HEK293 (cell line): ENCODE results near the gene RABAC1.

Source experiments
- CTCF ChIA-PET: fragments of 350-600 bp; formaldehyde crosslinking; extraction: SDS; loops from one replicate; lab custom pipeline; 2021; ENCODE audit warnings: antibody characterized with exemption; lab: Yijun Ruan, JAX
- POLR2A ChIA-PET: fragments of 300-600 bp; formaldehyde crosslinking; extraction: SDS; loops from one replicate; lab custom pipeline; 2020; ENCODE audit warnings: antibody characterized with exemption, inconsistent platforms; lab: Yijun Ruan, JAX
- H3K27ac ChIP-seq: fragments of 200-500 bp; sonication (Bioruptor generic); 2 replicates; pipeline ENCODE4 v1.5.1; 2014; ENCODE audit warnings: low read depth, low read length, control low read depth, inconsistent platforms; ENCODE audit errors: extremely low read depth
- H3K36me3 ChIP-seq, 2 experiments: fragments of 200-500 bp in 1 of 2; sonication (Bioruptor generic) in 1 of 2; 1 replicate in 1 of 2; 2 replicates in 1 of 2; pipeline ENCODE4 v1.5.1; 2014 to 2017; ENCODE audit warnings: inconsistent platforms in 2 of 2, low read length in 2 of 2; ENCODE audit not compliant: control insufficient read depth in 2 of 2, insufficient read depth in 1 of 2
- H3K4me1 ChIP-seq: fragments of 200-500 bp; sonication (Bioruptor generic); 2 replicates; pipeline ENCODE4 v1.5.1; 2014; ENCODE audit warnings: mild to moderate bottlenecking, low read length, inconsistent platforms; ENCODE audit not compliant: control insufficient read depth, insufficient read depth
- H3K4me3 ChIP-seq: 2 replicates; pipeline ENCODE4 v1.5.1; 2011; ENCODE audit warnings: low read depth, mild to moderate bottlenecking, control low read depth, low read length, moderate library complexity
- H3K9me3 ChIP-seq: fragments of 200-500 bp; sonication (Bioruptor generic); 2 replicates; pipeline ENCODE4 v1.5.1; 2014; ENCODE audit warnings: low read depth, low read length, inconsistent platforms; ENCODE audit not compliant: control insufficient read depth, insufficient read depth
- BCL11B ChIP-seq: fragments of 450-650 bp; formaldehyde crosslinking; IDR thresholded peaks from 2 replicates; pipeline ENCODE4 v1.5.1; 2016; ENCODE audit warnings: low read depth, missing biosample characterization, missing genetic modification characterization
- EGR2 ChIP-seq: fragments of 450-650 bp; formaldehyde crosslinking; IDR thresholded peaks from 2 replicates; pipeline ENCODE4 v1.5.1; 2016; ENCODE audit warnings: low read depth, missing biosample characterization, missing genetic modification characterization
- GLIS2 ChIP-seq: fragments of 450-650 bp; formaldehyde crosslinking; IDR thresholded peaks from 2 replicates; pipeline ENCODE4 v1.5.1; 2016; ENCODE audit warnings: missing biosample characterization, missing genetic modification characterization
- KLF8 ChIP-seq: fragments of 450-650 bp; formaldehyde crosslinking; IDR thresholded peaks from 2 replicates; pipeline ENCODE4 v1.5.1; 2016; ENCODE audit warnings: missing biosample characterization, missing genetic modification characterization
- SETDB1 ChIP-seq: IDR thresholded peaks from one replicate; pipeline ENCODE4 v1.6.1; 2017; ENCODE audit warnings: mild to moderate bottlenecking, low read length, moderate library complexity, mixed read lengths; ENCODE audit not compliant: insufficient read length
- ZBTB17 ChIP-seq: fragments of 450-650 bp; formaldehyde crosslinking; IDR thresholded peaks from 2 replicates; pipeline ENCODE4 v1.5.1; 2016; ENCODE audit warnings: missing biosample characterization, missing genetic modification characterization
- ZBTB20 ChIP-seq: fragments of 450-650 bp; formaldehyde crosslinking; IDR thresholded peaks from 2 replicates; pipeline ENCODE4 v1.5.1; 2016; ENCODE audit warnings: missing biosample characterization, missing genetic modification characterization
- ZBTB48 ChIP-seq: fragments of 450-650 bp; formaldehyde crosslinking; IDR thresholded peaks from 2 replicates; pipeline ENCODE4 v1.5.1; 2016; ENCODE audit warnings: missing biosample characterization, missing genetic modification characterization
- ZBTB8A ChIP-seq: fragments of 450-650 bp; formaldehyde crosslinking; IDR thresholded peaks from 2 replicates; pipeline ENCODE4 v1.5.1; 2016; ENCODE audit warnings: missing biosample characterization, missing genetic modification characterization
- ZEB2 ChIP-seq: fragments of 450-650 bp; formaldehyde crosslinking; IDR thresholded peaks from 2 replicates; pipeline ENCODE4 v1.5.1; 2016; ENCODE audit warnings: missing biosample characterization, missing genetic modification characterization
- ZFP3 ChIP-seq: fragments of 450-650 bp; formaldehyde crosslinking; IDR thresholded peaks from 2 replicates; pipeline ENCODE4 v1.5.1; 2016; ENCODE audit warnings: low read depth, missing biosample characterization, missing genetic modification characterization
- ZNF16 ChIP-seq: fragments of 450-650 bp; formaldehyde crosslinking; IDR thresholded peaks from 2 replicates; pipeline ENCODE4 v1.5.1; 2016; ENCODE audit warnings: low read depth, missing biosample characterization, missing genetic modification characterization
- ZNF2 ChIP-seq: fragments of 450-650 bp; formaldehyde crosslinking; IDR thresholded peaks from 2 replicates; pipeline ENCODE4 v1.5.1; 2016; ENCODE audit warnings: missing biosample characterization, missing genetic modification characterization
- ZNF202 ChIP-seq: fragments of 450-650 bp; formaldehyde crosslinking; IDR thresholded peaks from 2 replicates; pipeline ENCODE4 v1.5.1; 2016; ENCODE audit warnings: missing biosample characterization, missing genetic modification characterization, borderline replicate concordance
- ZNF274 ChIP-seq, 2 experiments: fragments of 200-500 bp in 1 of 2; fragments of 450-650 bp in 1 of 2; sonication (Bioruptor generic) in 1 of 2; formaldehyde crosslinking in 1 of 2; IDR thresholded peaks; 2 replicates each; pipeline versions ENCODE4 v1.5.1 to v1.6.1; 2014 to 2016; ENCODE audit warnings: borderline replicate concordance in 1 of 2, inconsistent platforms in 1 of 2, low read length in 1 of 2, missing biosample characterization in 1 of 2, missing genetic modification characterization in 1 of 2
- ZNF366 ChIP-seq: fragments of 450-650 bp; formaldehyde crosslinking; conservative IDR thresholded peaks from 2 replicates; pipeline ENCODE4 v1.5.1; 2016; ENCODE audit warnings: missing biosample characterization, missing genetic modification characterization
- ZNF596 ChIP-seq: fragments of 450-650 bp; IDR thresholded peaks from 2 replicates; pipeline ENCODE4 v1.5.0; 2018; ENCODE audit warnings: missing biosample characterization, mild to moderate bottlenecking, missing genetic modification characterization, moderate library complexity
- ZNF626 ChIP-seq: fragments of 450-650 bp; sonication (Bioruptor Pico); formaldehyde crosslinking; IDR thresholded peaks from 2 replicates; pipeline ENCODE4 v1.5.1; 2018; ENCODE audit warnings: missing biosample characterization, missing genetic modification characterization, inconsistent platforms
- ZNF791 ChIP-seq: fragments of 450-650 bp; formaldehyde crosslinking; IDR thresholded peaks from 2 replicates; pipeline ENCODE4 v1.5.1; 2016; ENCODE audit warnings: missing biosample characterization, missing genetic modification characterization
- TF ChIP-seq, protein P1 (sequence below): fragments of 450-650 bp; formaldehyde crosslinking; IDR thresholded peaks from 2 replicates; pipeline ENCODE4 v1.5.1; 2016; ENCODE audit warnings: missing biosample characterization, missing genetic modification characterization

RABAC1 gene

DNA sequence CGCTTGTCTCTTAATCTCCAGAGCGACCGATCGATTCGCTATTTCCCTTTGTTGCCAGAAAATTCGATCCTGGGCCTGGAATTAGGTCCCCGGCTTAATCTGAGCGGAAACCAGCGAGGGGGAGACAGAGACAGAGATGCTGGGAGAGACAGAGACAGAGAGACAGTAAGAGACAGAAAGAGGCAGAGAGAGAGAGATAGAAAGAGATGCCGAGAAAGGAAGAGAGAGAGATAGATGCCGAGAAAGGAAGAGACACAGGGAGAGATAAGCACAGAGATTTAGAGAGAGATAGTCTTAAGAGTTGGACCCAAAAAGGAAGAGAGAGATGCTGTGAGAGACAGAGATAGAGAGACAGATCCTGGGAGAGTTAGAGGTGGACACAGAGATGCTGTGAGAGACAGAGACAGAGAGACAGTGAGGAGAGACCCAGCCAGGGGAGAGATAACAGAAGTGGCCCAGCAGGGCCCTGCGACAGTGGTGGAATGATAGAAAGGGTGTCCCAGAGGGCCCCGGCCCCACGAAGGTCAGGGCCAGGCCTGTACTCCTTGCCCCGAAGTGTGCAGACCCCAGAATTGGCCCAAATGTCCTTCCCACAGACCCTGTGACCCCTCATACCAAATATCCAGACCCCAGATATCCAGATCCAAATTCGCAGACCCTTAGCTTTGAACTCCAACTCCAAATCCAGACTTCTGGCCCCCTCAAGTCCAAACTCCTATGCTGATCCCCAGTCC lies 32.2 kb downstream of the RABAC1 start:
- CTCF ChIA-PET, result interaction anchor here (1.5 kb wide), 1 partner anchor 24 kb away, joined by 4 read pairs; no protein-coding TSS in a partner anchor
- Histone ChIP-seq H3K36me3 (no peaks in the 10 kb centered on the region), H3K4me1 (peaks cover 4% of the 10 kb centered on the region), H3K4me3 (no peak overlapping the region), H3K27ac (no peak overlapping the region), H3K9me3 (no peaks in the 10 kb centered on the region)
- POLR2A ChIA-PET, result interaction anchor here (0.5 kb wide), 1 partner anchor 61 kb away, joined by 3 read pairs; no protein-coding TSS in a partner anchor
- TF ChIP-seq KLF8 (tag by site-specific recombination) (0 out of 2 replicates have a peak, but pooled peaks have one; percentile 20), BCL11B (tag by site-specific recombination) (peak; percentile 13; the same call in 1 of the 2 replicates), ZNF366 (peak; percentile 79), ZNF596 (tag by site-specific recombination) (peak; percentile 81), ZBTB20 (tag by site-specific recombination) (peak; percentile 35; the same call in 1 of the 2 replicates), ZEB2 (no peak; the same call in 1 of the 2 replicates), ZNF626 (tag by site-specific recombination) (no peak), ZBTB17 (tag by site-specific recombination) (peak; percentile 56), GLIS2 (no peak)

DNA sequence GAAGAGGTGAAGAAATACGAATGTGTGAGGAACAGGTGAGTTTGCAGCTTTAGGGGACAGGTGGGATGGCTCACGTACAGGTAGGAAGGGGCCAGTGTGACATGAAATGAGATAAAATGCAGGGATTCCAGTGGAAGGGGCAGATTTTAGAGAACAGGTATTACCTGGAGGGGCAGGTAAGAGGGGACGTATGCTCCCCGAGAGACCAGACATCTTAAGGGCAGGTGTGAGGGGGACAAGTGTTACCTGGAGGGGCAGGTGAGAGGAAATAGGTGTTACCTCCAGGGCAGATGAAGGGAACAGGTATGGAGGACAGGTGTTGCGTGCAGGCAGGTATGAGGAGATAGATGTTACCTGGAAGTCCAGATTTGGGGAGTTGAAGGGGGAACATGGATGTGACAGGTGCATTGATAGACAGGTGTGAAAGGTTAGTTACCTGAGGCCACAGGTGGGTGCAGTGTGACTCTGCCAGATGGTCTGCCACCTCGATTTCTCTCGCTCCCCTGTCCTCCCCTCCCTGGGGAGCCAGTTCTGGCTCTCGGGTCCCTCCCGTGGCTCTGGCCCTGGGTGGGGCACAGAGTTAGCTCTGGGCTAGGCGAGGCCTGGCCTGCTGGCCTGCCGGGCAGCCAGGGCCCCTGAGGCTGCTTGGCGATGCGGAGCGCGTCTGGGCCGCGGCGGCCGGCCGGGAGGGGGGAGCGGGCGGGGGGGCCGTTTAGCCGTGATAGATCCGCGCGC lies 32.9 kb downstream of the RABAC1 start:
- Histone ChIP-seq H3K9me3 (no peaks in the 10 kb centered on the region), H3K36me3 (no peaks in the 10 kb centered on the region), H3K4me1 (peaks cover 4% of the 10 kb centered on the region), H3K4me3 (no peak overlapping the region), H3K27ac (no peak overlapping the region)
- TF ChIP-seq ZEB2 (peak; percentile 100), ZNF791 (tag by site-specific recombination) (no peak), ZNF202 (tag by site-specific recombination) (no peak), ZBTB8A (tag by site-specific recombination) (no peak), SETDB1 (no peak), ZNF274 (IDR thresholded peaks at IDR 0.05; ENCODE audit: low read length) (no peak), ZNF274 (tag by site-specific recombination; IDR thresholded peaks at IDR 0.05; ENCODE audit: borderline replicate concordance) (no peak), ZBTB48 (tag by site-specific recombination) (no peak), EGR2 (tag by site-specific recombination) (no peak), ZNF2 (tag by site-specific recombination) (no peak), ZFP3 (tag by site-specific recombination) (no peak), ZNF16 (tag by site-specific recombination) (no peak)
- TF ChIP-seq, protein P1, sequence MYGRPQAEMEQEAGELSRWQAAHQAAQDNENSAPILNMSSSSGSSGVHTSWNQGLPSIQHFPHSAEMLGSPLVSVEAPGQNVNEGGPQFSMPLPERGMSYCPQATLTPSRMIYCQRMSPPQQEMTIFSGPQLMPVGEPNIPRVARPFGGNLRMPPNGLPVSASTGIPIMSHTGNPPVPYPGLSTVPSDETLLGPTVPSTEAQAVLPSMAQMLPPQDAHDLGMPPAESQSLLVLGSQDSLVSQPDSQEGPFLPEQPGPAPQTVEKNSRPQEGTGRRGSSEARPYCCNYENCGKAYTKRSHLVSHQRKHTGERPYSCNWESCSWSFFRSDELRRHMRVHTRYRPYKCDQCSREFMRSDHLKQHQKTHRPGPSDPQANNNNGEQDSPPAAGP (tag by site-specific recombination), result 0 out of 2 replicates have a peak, but pooled peaks have one; percentile 17
- POLR2A ChIA-PET, result interaction anchor here (1.2 kb wide), 1 partner anchor 40 kb away, joined by 3 read pairs; no protein-coding TSS in a partner anchor
- CTCF ChIA-PET, result no interaction called here
